SK-N-SH treated with all-trans-retinoic acid at 6 μM for 48 hours (cell line): ENCODE data around the gene WDR83.

Source experiments
- ATAC-seq: fragments of 200-7000 bp; cut with Tn5 transposase; 3 replicates; pipeline ENCODE4 v1.9.1; 2020; ENCODE audit warnings: mild to moderate bottlenecking, moderate library complexity
- ARNTL ChIP-seq: fragments of 450-650 bp; formaldehyde crosslinking; IDR thresholded peaks from 2 replicates; pipeline ENCODE4 v1.5.0; 2020; ENCODE audit warnings: low read depth, mild to moderate bottlenecking, moderate library complexity, borderline replicate concordance
- BACH2 ChIP-seq: fragments of 250-450 bp; sonication (Bioruptor Pico); IDR thresholded peaks from 2 replicates; pipeline ENCODE4 v1.9.0; 2021; ENCODE audit warnings: mild to moderate bottlenecking, borderline replicate concordance
- CREB5 ChIP-seq: fragments of 250-450 bp; sonication (Bioruptor Pico); IDR thresholded peaks from 2 replicates; pipeline ENCODE4 v1.5.1; 2020; ENCODE audit warnings: low read depth, mild to moderate bottlenecking, moderate library complexity
- CSDC2 ChIP-seq: fragments of 250-450 bp; sonication (Bioruptor Pico); IDR thresholded peaks from 2 replicates; pipeline ENCODE4 v1.5.0; 2020; ENCODE audit warnings: mild to moderate bottlenecking, moderate library complexity
- CSRNP3 ChIP-seq: fragments of 250-450 bp; sonication (Bioruptor Pico); IDR thresholded peaks from 2 replicates; pipeline ENCODE4 v1.5.1; 2021; ENCODE audit warnings: mild to moderate bottlenecking, moderate library complexity
- ESRRG ChIP-seq: fragments of 250-450 bp; sonication (Bioruptor Pico); IDR thresholded peaks from 2 replicates; pipeline ENCODE4 v1.6.1; 2021; ENCODE audit warnings: mild to moderate bottlenecking
- ISL1 ChIP-seq: fragments of 250-450 bp; sonication (Bioruptor Pico); IDR thresholded peaks from 2 replicates; pipeline ENCODE4 v2.1.2; 2022; ENCODE audit warnings: mild to moderate bottlenecking, moderate library complexity
- OSR1 ChIP-seq: fragments of 250-450 bp; sonication (Bioruptor Pico); IDR thresholded peaks from 2 replicates; pipeline ENCODE4 v1.8.0; 2022; ENCODE audit warnings: moderate library complexity, mild to moderate bottlenecking, inconsistent platforms
- PATZ1 ChIP-seq: fragments of 250-450 bp; sonication (Bioruptor Pico); IDR thresholded peaks from 2 replicates; pipeline ENCODE4 v1.8.0; 2020; ENCODE audit warnings: mild to moderate bottlenecking, moderate library complexity, borderline replicate concordance
- POU6F1 ChIP-seq: fragments of 250-450 bp; sonication (Bioruptor Pico); IDR thresholded peaks from 2 replicates; pipeline ENCODE4 v1.8.0; 2021; ENCODE audit warnings: low read depth, mild to moderate bottlenecking, moderate library complexity, borderline replicate concordance
- RARB ChIP-seq: fragments of 250-450 bp; sonication (Bioruptor Pico); IDR thresholded peaks from 2 replicates; pipeline ENCODE4 v1.8.0; 2021; ENCODE audit warnings: mild to moderate bottlenecking, moderate library complexity
- TCF4 ChIP-seq: fragments of 250-450 bp; sonication (Bioruptor Pico); IDR thresholded peaks from 2 replicates; pipeline ENCODE4 v1.8.0; 2021; ENCODE audit warnings: mild to moderate bottlenecking, moderate library complexity, borderline replicate concordance
- TOX ChIP-seq: fragments of 250-450 bp; sonication (Bioruptor Pico); IDR thresholded peaks from 2 replicates; pipeline ENCODE4 v1.8.0; 2021; ENCODE audit warnings: mild to moderate bottlenecking, moderate library complexity, borderline replicate concordance
- ZC3H10 ChIP-seq: fragments of 250-450 bp; sonication (Bioruptor Pico); IDR thresholded peaks from 2 replicates; pipeline ENCODE4 v1.5.1; 2021; ENCODE audit warnings: mild to moderate bottlenecking, moderate library complexity
- ZFP3 ChIP-seq: fragments of 250-450 bp; sonication (Bioruptor Pico); IDR thresholded peaks from 2 replicates; pipeline ENCODE4 v1.5.0; 2020; ENCODE audit warnings: mild to moderate bottlenecking, moderate library complexity
- ZFP30 ChIP-seq: fragments of 450-650 bp; formaldehyde crosslinking; IDR thresholded peaks from 2 replicates; pipeline ENCODE4 v1.5.0; 2022; ENCODE audit warnings: mild to moderate bottlenecking, moderate library complexity
- ZNF565 ChIP-seq: fragments of 450-650 bp; formaldehyde crosslinking; conservative IDR thresholded peaks from 2 replicates; pipeline ENCODE4 v1.5.0; 2020; ENCODE audit warnings: low read depth, mild to moderate bottlenecking, moderate library complexity
- ZNF70 ChIP-seq: fragments of 450-650 bp; formaldehyde crosslinking; IDR thresholded peaks from 2 replicates; pipeline ENCODE4 v1.5.0; 2020; ENCODE audit warnings: mild to moderate bottlenecking, moderate library complexity
- ZNF8 ChIP-seq: fragments of 450-650 bp; formaldehyde crosslinking; IDR thresholded peaks from 2 replicates; pipeline ENCODE4 v1.5.0; 2020; ENCODE audit warnings: mild to moderate bottlenecking, moderate library complexity

The WDR83 gene

GRCh38 chr19:12652219-12652618 lies 14.4 kb upstream of the WDR83 start:
- TF ChIP-seq TOX = no peak
- TF ChIP-seq ARNTL (CRISPR knock-in tag) = no peak
- no peak for TF ChIP-seq OSR1
- TF ChIP-seq ZNF8 (CRISPR knock-in tag) = no peak
- no peak for TF ChIP-seq CSDC2 (CRISPR knock-in tag)
- no peak for TF ChIP-seq RARB (CRISPR knock-in tag)
- TF ChIP-seq ZFP30 (CRISPR knock-in tag) = no peak
- no peak for TF ChIP-seq ZNF70 (CRISPR knock-in tag)
- no peak for TF ChIP-seq CSRNP3 (CRISPR knock-in tag)
- no peak for TF ChIP-seq ZFP3
- TF ChIP-seq PATZ1 (CRISPR knock-in tag) = no peak
- ATAC-seq = no peak

- TF ChIP-seq ZFP3 = no peak
- no peak for TF ChIP-seq ISL1 (CRISPR knock-in tag)
- no peak for TF ChIP-seq BACH2 (CRISPR knock-in tag)
- no peak for TF ChIP-seq CSDC2 (CRISPR knock-in tag)
- no peak for TF ChIP-seq TOX
- TF ChIP-seq ZC3H10 = no peak
- no peak for TF ChIP-seq ZNF565 (CRISPR knock-in tag)
- TF ChIP-seq ARNTL (CRISPR knock-in tag) = no peak
- no peak for TF ChIP-seq PATZ1 (CRISPR knock-in tag)
- ATAC-seq = no peak
Measured at GRCh38 chr19:12655546-12655945, 11.1 kb upstream of the WDR83 start.

- ATAC-seq = no peak
- no peak for TF ChIP-seq ZFP3
- TF ChIP-seq ZFP30 (CRISPR knock-in tag) = no peak
- no peak for TF ChIP-seq TOX
- no peak for TF ChIP-seq CSRNP3 (CRISPR knock-in tag)
- no peak for TF ChIP-seq ZC3H10
- no peak for TF ChIP-seq TCF4 (CRISPR knock-in tag)
- TF ChIP-seq CREB5 = no peak
- TF ChIP-seq ISL1 (CRISPR knock-in tag) = no peak
- no peak for TF ChIP-seq POU6F1 (CRISPR knock-in tag)
Measured at GRCh38 chr19:12656899-12657571, 9.6 kb upstream of the WDR83 start.

- TF ChIP-seq ZNF70 (CRISPR knock-in tag) (no peak), ESRRG (CRISPR knock-in tag) (no peak), ZNF8 (CRISPR knock-in tag) (no peak)
- no peak for ATAC-seq
Measured at GRCh38 chr19:12657966-12658365, 8.6 kb upstream of the WDR83 start.
